T-helper 1 cell (primary cell): ENCODE measurements around the gene NUBP2.
A peak's percentile ranks its signal among the peaks of the same experiment; 100 is the strongest.

Experiments used
- DNase-seq, 5 donors: peaks; one replicate each; pipeline ENCODE4 v3.0.0-alpha.2; 2012 to 2020

Gene NUBP2

GRCh38 chr16:1772908-1773702 lies 9.7 kb upstream of the NUBP2 start, which contains the start of gene MRPS34:
MRPS34 (minus strand) TSS chr16:1773134; CDS start chr16:1773119, 15 bp downstream.
- DNase-seq: peak; percentile 54 to 86 (median 68)

DNA sequence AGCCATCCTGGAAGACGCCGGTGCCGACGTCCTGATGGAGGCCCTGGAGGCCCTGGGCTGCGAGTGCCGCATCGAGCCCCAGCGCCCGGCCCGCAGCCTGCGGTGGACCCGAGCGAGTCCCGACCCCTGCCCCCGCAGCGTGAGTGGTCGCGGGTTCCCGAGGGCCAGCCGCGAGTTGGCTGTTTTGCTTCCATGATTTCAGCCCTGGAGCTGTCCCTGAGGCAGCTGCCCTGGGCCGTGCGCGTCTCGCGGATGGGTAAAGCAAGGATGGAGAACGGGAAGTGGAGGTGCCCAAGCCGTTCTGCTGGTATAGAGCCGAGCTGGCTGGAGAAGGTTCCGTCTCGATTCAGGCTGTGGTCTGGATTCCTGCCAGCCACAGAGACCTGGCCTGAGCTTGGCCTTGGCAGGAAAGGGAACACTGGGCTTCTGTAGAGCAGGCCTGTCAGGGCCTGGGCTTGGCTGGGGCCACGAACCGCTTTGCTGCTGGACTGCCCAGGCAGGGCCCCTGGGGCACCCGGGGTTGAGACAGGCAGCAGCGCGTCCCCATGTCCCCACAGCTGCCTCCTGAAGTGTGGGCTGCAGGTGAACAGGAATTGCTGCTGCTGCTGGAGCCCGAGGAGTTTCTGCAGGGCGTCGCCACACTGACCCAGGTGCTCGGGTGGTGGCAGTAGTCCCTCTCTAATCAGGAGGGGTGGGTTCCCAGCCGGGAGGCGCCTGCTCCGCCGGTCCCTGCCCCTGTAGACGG lies 8.9 kb upstream of the NUBP2 start:
- no peak for DNase-seq

DNA sequence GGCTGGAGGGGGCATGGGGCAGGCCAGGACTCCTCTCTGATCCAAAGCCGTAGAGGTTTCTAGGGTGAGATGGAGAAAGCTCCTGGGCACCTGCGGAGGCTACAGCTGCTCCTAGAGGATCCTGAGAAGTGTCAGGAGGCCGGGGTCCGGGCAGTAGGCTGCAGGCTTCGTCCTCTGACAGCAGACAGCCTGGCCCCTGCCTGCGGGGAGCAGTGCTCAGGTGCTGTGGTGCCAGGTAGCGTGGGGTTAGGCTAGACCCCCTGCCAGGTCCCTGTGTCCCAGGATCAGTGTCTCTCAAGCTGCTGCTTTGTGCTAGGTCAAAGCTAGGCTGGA lies 8.3 kb upstream of the NUBP2 start:
- no peak for DNase-seq

GRCh38 chr16:1775006-1775845 lies 7.5 kb upstream of the NUBP2 start:
- peak in 1 of 5 donors; percentile 2 for DNase-seq

- DNase-seq: no peak
Measured at GRCh38 chr16:1775846-1776671, 6.7 kb upstream of the NUBP2 start.

DNA sequence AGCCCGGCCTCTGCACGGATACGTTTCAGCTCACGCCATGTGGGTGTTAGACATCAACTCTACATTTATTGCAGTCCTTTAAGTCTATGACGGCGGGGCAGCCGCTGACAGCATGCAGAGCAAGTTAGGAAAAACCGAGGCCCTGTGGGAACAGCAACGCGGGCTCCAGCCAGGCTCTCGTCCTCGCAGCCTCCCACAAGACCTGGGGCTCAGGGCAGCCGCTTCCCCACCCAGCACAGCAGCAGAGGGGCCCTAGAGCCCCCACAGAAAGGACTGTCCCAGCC lies 6.1 kb upstream of the NUBP2 start:
- no peak for DNase-seq

GRCh38 chr16:1776991-1777374 lies 5.8 kb upstream of the NUBP2 start:
- DNase-seq: peak in 1 of 5 donors; percentile 1

GRCh38 chr16:1777375-1778199 lies 5.2 kb upstream of the NUBP2 start:
- peak in 1 of 5 donors; percentile 10 for DNase-seq

GRCh38 chr16:1778200-1779179 lies 4.3 kb upstream of the NUBP2 start:
- peak in 2 of 5 donors; percentile 2 to 10 for DNase-seq

DNA sequence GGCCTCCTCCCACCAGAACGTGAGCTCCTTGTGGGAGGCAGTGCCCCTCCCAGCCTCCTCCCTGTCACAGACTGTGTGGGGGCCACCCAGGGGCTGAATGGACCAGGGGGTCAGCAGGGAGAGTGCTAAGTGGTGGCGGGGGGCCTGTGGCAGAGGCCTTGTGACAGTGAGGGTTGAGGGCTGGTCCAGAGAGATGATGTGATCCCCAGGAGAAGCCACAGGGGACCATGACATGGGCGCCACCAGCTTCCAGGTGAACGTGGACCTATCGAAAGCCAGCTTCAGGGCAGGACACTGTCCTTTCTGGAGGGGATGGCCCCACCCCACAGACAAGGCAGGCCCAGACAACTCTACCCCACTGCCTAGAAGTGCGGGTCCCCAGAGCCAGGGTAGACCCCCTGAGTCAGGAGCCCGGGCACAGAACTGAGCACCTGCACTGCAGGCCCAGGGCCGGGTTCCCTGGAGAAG lies 3.5 kb upstream of the NUBP2 start:
- peak in 2 of 5 donors; percentile 5 for DNase-seq

DNA sequence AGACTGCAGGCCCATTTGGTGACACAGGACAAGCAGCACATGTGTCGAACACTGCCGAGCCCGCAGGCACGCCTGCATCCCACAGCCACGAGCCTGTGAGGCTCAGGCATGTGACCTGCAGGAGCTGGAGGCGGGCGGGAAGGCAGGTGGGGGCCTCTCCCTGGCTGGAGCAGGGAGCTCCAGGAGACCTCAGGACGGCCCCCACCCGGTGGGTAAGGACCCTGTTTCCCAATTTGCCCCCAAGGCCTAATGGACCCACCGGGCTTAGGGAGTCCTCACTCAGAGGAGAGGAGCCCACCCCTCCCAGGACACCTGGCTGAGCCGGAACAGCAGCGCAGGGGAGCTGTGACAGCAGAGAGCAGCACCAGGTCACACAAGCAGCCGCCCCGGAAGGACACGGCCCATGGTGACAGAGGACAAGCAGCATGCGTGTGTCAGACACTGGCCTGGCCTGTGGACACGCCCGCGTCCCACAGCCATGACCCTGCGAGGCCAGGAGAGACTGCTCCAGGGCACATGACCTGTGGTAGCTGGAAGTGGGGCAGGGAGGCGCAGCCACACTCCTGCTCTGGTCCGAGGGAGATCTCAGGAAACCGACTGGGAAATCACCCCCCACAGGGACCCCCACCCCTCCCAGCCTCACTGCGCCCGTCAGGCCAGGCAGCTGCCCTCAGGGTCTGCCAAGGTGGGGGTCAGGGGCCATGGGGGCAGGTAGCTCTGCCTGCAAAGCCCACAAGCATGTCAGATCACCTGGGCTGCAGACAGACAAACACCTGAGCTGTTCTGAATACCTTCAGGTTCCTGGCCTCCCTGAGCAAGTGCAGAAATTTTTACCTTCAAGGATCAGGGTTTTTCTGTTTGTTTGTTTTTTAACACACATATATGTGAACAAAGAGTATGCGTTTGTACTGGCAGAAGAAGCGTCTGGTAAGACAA lies 2.8 kb upstream of the NUBP2 start:
- DNase-seq: peak in 2 of 5 donors; percentile 2 to 12

DNA sequence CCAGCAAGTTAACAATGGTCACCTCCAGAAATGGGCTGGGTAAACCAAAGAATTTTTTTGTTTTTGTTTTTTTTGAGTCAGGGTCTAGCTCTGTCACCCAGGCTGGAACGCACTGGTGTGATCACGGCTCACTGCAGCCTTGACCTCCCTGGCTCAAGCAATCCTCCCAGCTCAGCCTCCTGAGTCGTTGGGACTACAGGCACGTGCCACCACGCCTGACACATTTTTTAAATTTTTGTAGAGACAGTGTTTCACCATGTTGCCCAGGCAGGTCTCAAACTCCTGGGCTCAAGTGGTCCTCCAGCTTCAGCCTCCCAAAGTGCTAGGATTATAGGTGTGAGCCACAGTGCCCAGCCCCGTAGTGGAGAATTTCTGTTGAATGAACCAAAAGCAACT lies 2.1 kb upstream of the NUBP2 start:
- DNase-seq: no peak

DNA sequence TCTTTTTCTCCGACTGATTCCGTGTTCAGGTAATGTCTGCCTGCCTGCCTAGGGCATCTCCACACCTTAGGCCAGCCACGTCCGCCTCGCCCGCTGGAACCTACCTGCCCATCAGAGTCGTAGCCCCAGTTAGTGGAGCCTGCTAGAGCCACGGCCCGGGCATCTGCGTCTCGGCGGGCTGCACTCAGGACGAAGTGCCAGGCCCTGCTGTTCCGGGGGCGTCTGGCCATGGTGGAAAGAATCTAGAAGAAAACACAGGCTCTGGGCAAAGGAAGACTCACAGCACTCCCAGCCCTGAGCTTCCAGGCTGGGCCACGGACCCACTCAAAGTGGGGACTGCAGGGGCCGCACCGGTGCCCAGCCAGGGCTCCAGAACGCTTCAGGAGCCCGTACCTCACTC lies 1.5 kb upstream of the NUBP2 start:
- peak in 1 of 5 donors; percentile 9 for DNase-seq

DNA sequence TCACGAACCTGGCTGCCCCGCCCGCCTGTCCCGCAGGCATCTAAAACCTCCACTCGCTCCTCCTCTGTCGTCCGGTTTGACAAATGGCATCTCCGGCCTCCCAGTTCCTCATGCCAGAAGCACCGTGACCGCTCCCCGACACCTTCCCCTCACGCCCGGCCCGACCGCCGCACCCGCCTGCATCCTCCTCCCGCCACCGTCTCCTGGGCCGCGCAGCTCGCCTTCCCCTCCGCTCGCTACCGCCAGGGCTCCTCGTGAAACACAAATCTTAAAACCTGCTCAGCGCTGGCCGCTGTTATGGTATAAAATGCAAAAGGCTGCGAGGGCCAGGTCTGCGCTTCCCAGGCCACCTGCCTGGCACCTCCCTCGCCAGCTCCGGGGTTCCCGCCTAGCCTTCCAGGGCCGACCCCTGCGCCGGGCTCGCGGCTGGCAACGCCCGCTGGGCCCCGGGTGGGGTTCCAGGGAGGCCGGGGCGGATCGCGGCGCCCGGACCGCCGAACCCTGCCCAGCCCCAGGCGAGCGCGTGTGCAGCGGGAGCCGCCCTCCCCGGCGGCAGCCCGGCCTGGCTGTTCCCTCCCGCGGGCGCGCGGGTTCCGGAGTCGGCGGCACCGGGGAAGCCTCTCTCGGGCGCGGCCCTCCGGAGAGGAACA lies 877 bp upstream of the NUBP2 start:
- DNase-seq: peak in 4 of 5 donors; percentile 21 to 34 (median 24)

- DNase-seq: no peak
Measured at GRCh38 chr16:1784977-1785845, 2.5 kb downstream of the NUBP2 start.

- DNase-seq: no peak
Measured at GRCh38 chr16:1785846-1786170, 3.0 kb downstream of the NUBP2 start.

DNA sequence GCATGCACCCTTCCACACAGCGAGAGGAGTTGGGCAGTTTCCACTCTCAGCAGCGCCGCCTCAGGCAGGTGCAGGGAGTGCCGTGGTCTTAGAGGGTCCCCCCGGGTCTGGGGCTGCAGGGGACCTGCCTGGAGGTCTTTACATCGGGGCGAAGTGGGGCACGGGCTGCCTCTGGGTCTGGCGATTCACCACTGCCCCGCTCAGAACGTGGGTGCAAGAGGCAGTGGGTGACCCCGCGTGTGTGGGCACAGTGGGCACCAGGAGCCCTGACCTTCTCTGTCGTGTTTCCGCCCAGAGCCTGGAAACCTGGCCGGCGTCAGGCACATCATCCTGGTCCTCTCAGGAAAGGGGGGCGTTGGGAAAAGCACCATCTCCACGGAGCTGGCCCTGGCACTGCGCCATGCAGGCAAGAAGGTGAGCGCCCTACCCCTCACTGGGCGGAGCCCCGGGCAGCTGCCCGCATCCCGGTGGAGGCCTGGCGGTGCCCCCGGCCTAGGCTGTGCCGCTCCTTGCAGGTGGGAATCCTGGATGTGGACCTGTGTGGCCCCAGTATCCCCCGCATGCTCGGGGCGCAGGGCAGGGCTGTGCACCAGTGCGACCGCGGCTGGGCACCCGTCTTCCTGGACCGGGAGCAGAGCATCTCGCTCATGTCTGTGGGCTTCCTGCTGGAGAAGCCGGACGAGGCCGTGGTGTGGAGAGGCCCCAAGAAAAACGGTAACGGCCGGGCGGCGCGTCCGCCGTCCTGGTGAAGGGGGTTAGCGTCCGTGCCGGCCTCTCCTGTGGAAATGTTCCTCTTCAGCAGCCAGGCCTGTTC lies 3.7 kb downstream of the NUBP2 start:
- peak in 2 of 5 donors; percentile 1 to 6 for DNase-seq
